Measurements from ENCODE around the gene MAMDC4. TPM values are rescaled to one million over a fixed set of nuclear protein-coding genes. Genes with fewer than 3 reads are reported as not detected.

MAMDC4 gene
- total RNA-seq, 1 donor from 2014 or later = 3.2 TPM

GRCh38 chr9:136856079-136856476, 3.9 kb downstream of the MAMDC4 start:
- TF ChIP-seq POLR2A (IDR thresholded peaks at IDR 0.05) (no peak), POLR2AphosphoS5 (IDR thresholded peaks at IDR 0.05; ENCODE audit: insufficient read depth in 1 of 2, low read depth in 1 of 2) (no peak), CTCF (IDR thresholded peaks at IDR 0.05) (no peak)
- Histone ChIP-seq H3K27me3 (no peaks in the 10 kb centered on the region), H3K4me1 (peaks cover 18% of the 10 kb centered on the region), H3K9me3 (no peaks in the 10 kb centered on the region), H3K4me3 (no peak overlapping the region), H3K27ac (no peak overlapping the region), H3K36me3 (peaks cover 0 to 8% of the 10 kb centered on the region in 2 donors)
- intact Hi-C loops (cut with DNase I) = no loop called here
- DNase-seq (ENCODE audit: extremely low spot score in 2 of 2) = no peak

- no peak for DNase-seq (ENCODE audit: extremely low spot score in 2 of 2)
- no peaks in the 10 kb centered on the region for H3K27me3 ChIP-seq
- H3K36me3 ChIP-seq = peaks cover 0 to 14% of the 10 kb centered on the region in 2 donors
- H3K4me3 ChIP-seq = no peak overlapping the region
- no peak overlapping the region for H3K27ac ChIP-seq
- no peaks in the 10 kb centered on the region for H3K9me3 ChIP-seq
- intact Hi-C loops (cut with DNase I) = no loop called here
- H3K4me1 ChIP-seq = peaks cover 18% of the 10 kb centered on the region
- TF ChIP-seq POLR2AphosphoS5 (IDR thresholded peaks at IDR 0.05; ENCODE audit: insufficient read depth in 1 of 2, low read depth in 1 of 2) (no peak), POLR2A (IDR thresholded peaks at IDR 0.05) (no peak), CTCF (IDR thresholded peaks at IDR 0.05) (no peak)
Measured at GRCh38 chr9:136856541-136857141, 4.5 kb downstream of the MAMDC4 start.

- no peak overlapping the region for H3K4me3 ChIP-seq
- no peak overlapping the region for H3K27ac ChIP-seq
- H3K27me3 ChIP-seq = no peaks in the 10 kb centered on the region
- no peak for TF ChIP-seq POLR2AphosphoS5 (IDR thresholded peaks at IDR 0.05; ENCODE audit: insufficient read depth in 1 of 2, low read depth in 1 of 2)
- no peak for TF ChIP-seq CTCF (IDR thresholded peaks at IDR 0.05)
- TF ChIP-seq POLR2A (IDR thresholded peaks at IDR 0.05) = no peak
- peaks cover 18% of the 10 kb centered on the region for H3K4me1 ChIP-seq
- no peak for DNase-seq (ENCODE audit: extremely low spot score in 2 of 2)
- intact Hi-C loops (cut with DNase I) = no loop called here
- H3K36me3 ChIP-seq = peaks cover 0 to 19% of the 10 kb centered on the region in 2 donors
- H3K9me3 ChIP-seq = no peaks in the 10 kb centered on the region
Measured at GRCh38 chr9:136857166-136857565, 5.0 kb downstream of the MAMDC4 start.

- H3K36me3 ChIP-seq = peaks cover 0 to 25% of the 10 kb centered on the region in 2 donors
- H3K27ac ChIP-seq = no peak overlapping the region
- DNase-seq (ENCODE audit: extremely low spot score in 2 of 2) = no peak
- H3K27me3 ChIP-seq = no peaks in the 10 kb centered on the region
- no peak overlapping the region for H3K4me3 ChIP-seq
- TF ChIP-seq CTCF (IDR thresholded peaks at IDR 0.05) = no peak
- intact Hi-C loops (cut with DNase I) = no loop called here
- H3K4me1 ChIP-seq = peaks cover 18% of the 10 kb centered on the region
- H3K9me3 ChIP-seq = no peaks in the 10 kb centered on the region
Measured at GRCh38 chr9:136857581-136858412, 5.7 kb downstream of the MAMDC4 start.

- peaks cover 0 to 32% of the 10 kb centered on the region in 2 donors for H3K36me3 ChIP-seq
- H3K27me3 ChIP-seq = no peaks in the 10 kb centered on the region
- peaks cover 21% of the 10 kb centered on the region for H3K4me1 ChIP-seq
- no peak overlapping the region for H3K27ac ChIP-seq
- intact Hi-C loops (cut with DNase I) = no loop called here
- TF ChIP-seq CTCF (IDR thresholded peaks at IDR 0.05) (no peak), POLR2A (IDR thresholded peaks at IDR 0.05) (no peak), POLR2AphosphoS5 (IDR thresholded peaks at IDR 0.05; ENCODE audit: insufficient read depth in 1 of 2, low read depth in 1 of 2) (no peak)
- no peak overlapping the region for H3K4me3 ChIP-seq
- H3K9me3 ChIP-seq = no peaks in the 10 kb centered on the region
- no peak for DNase-seq (ENCODE audit: extremely low spot score in 2 of 2)
Measured at GRCh38 chr9:136858452-136858843, 6.3 kb downstream of the MAMDC4 start.
